Heart left ventricle (tissue), 16 donors: ENCODE measurements around the gene STAU1. TPM values are rescaled to one million over a fixed set of nuclear protein-coding genes. Genes with fewer than 3 reads are reported as not detected.
A peak's percentile ranks its signal among the peaks of the same experiment; 100 is the strongest.

ENCODE experiments used
- ATAC-seq, 4 donors: fragments of 200-7000 bp; cut with Tn5 transposase; one replicate each; pipeline ENCODE4 v1.9.1; 2020 to 2022; ENCODE audit warnings: moderate library complexity in 4 of 4, mild to moderate bottlenecking in 3 of 4, moderate number of reproducible peaks in 1 of 4
- DNase-seq, 5 donors: peaks; one replicate each; pipeline ENCODE4 v3.0.0-alpha.2; 2020
- H3K27ac ChIP-seq, 12 donors: fragments of 200-600 bp; sonication (generic) in 4 of 12; one replicate each; pipeline versions ENCODE4 v1.5.0 to v1.8.0; 2016 to 2022; ENCODE audit warnings: mild to moderate bottlenecking in 2 of 12
- H3K27me3 ChIP-seq, 9 donors: fragments of 200-600 bp; sonication (generic) in 2 of 9; one replicate each; pipeline versions ENCODE4 v1.5.1 to v1.8.0; 2016 to 2022; ENCODE audit warnings: mild to moderate bottlenecking in 3 of 9
- H3K36me3 ChIP-seq, 9 donors: fragments of 200-600 bp; sonication (generic) in 2 of 9; one replicate each; pipeline versions ENCODE4 v1.5.0 to v1.8.0; 2018 to 2022; ENCODE audit warnings: mild to moderate bottlenecking in 2 of 9
- H3K4me1 ChIP-seq, 12 donors: fragments of 200-600 bp; sonication (generic) in 4 of 12; one replicate each; pipeline versions ENCODE4 v1.5.0 to v1.8.0; 2016 to 2022; ENCODE audit warnings: mild to moderate bottlenecking in 3 of 12
- H3K4me3 ChIP-seq, 12 donors: fragments of 200-600 bp; sonication (generic) in 4 of 12; one replicate each; pipeline versions ENCODE4 v1.5.0 to v1.8.0; 2017 to 2022; ENCODE audit warnings: mild to moderate bottlenecking in 9 of 12, moderate library complexity in 4 of 12
- H3K9me3 ChIP-seq, 12 donors: fragments of 200-600 bp; sonication (generic) in 4 of 12; one replicate each; pipeline versions ENCODE4 v1.5.0 to v1.8.0; 2016 to 2022; ENCODE audit warnings: mild to moderate bottlenecking in 1 of 12
- CTCF ChIP-seq, 12 donors: fragments of 200-600 bp; sonication (generic) in 4 of 12; IDR thresholded peaks; one replicate each; pipeline versions ENCODE4 v1.5.0 to v1.8.0; 2018 to 2022; ENCODE audit warnings: antibody characterized with exemption in 12 of 12, mild to moderate bottlenecking in 5 of 12
- POLR2A ChIP-seq, 2 donors: fragments of 450-650 bp; IDR thresholded peaks; one replicate each; pipeline ENCODE4 v1.6.1; 2017; ENCODE audit warnings: antibody characterized with exemption in 2 of 2, mild to moderate bottlenecking in 2 of 2, moderate library complexity in 2 of 2
- WGBS, 4 donors: extraction: QIAGEN DNeasy Blood & Tissue Kit in 2 of 4; methylation state at CpG; one replicate each; pipeline versions ENCODE4 v1.1.5 to v1.1.7; 2013 to 2018; 5-methylcytosine and 5-hydroxymethylcytosine counted together
- intact Hi-C, 10 donors: fragments of 100-400 bp; cut with DNase I; formaldehyde crosslinking; loops; one replicate each; pipeline versions ENCODE4 v1.11.1 to v1.14.2; 2022
- polyA plus RNA-seq, 2 donors: library from polyadenylated mRNA; stranded (reverse); fragments of 200-250 nt; gene quantifications; one replicate each; pipeline ENCODE4 v1.2.3, GENCODE V29; 2013
- total RNA-seq, 9 donors: library from RNA; depleted of rRNA in 2 of 9; stranded (reverse); fragments of >200 nt in 2 of 9; fragmentation: NEBNext Ultra II Directional in 3 of 9; extraction: Animal tissue kit (Norgen Biotek cat#: 25700) in 3 of 9; gene quantifications; one replicate each; pipeline versions ENCODE4 v1.1.0 to v1.2.4, GENCODE V29; 2016 to 2023
- donor health status: ischemic (EF 13 %, LVEDD 7.1; RV severe dilation, severe dysfunction).
- donor health status: healthy with polysubstance abuse.
- donor health status: DM: no; HTN: yes; CAD: no.
- donor health status: DM: no; HTN: no; CAD: no.
- donor health status: ischemic (EF 25% LVEDD 6.9; RV normal size, moderate dysfunction).
- donor health status: ischemic (EF 25% LVEDD 5.7; RV mildly dilated, moderate dysfunction).
- donor health status: healthy.
- donor health status: DM: yes; HTN: yes; CAD: no.
- donor health status: ischemic (EF 35%, LVEDD 5.7; RV mildly dilated, moderate dysfunction).
- donor health status: nonischemic (EF 11% LVEDD 7.7; RV severe dilation, severe dysfunction).
- donor health status: DM: yes; HTN: yes; CAD: no.
- donor health status: PGD.
- donor health status: ischemic (EF 29% LVEDD 5.4; RV normal size, mild dysfunction).
- donor health status: nonischemic (EF 23%, LVEDD 6.1; RV moderate dilation, normal function).

STAU1 gene
- total and polyA plus RNA-seq, 11 donors, result 23.2 to 95.4 (median 70.5) TPM

DNA sequence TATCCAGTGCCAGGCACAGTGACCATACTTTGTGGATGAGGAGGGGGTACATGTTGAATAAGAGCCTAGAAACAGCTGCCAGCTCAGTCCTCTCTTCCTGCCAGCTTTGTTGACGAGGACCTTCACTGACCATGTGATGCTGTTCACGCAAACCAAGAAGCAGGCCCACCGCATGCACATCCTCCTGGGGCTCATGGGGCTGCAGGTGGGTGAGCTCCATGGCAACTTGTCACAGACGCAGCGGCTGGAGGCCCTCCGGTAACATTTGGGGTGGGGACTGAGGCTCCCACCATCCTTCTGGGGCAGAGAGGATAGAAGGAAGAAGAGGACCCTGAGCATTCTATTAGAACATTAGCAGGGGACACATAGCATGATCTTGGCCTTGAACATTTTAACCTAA, 46.7 kb upstream of the STAU1 start:
- Histone ChIP-seq H3K9me3 (no peaks in the 10 kb centered on the region), H3K27me3 (no peaks in the 10 kb centered on the region), H3K36me3 (peaks cover 6 to 99% (median 95%) of the 10 kb centered on the region in 9 donors), H3K27ac (no peak overlapping the region), H3K4me1 (peaks cover 0 to 7% (median 0%) of the 10 kb centered on the region in 12 donors), H3K4me3 (no peak overlapping the region)
- 91 to 98% (median 94%) methylated on average over 6 of the region's 6 CpGs for WGBS, 4 donors
- TF ChIP-seq POLR2A (IDR thresholded peaks at IDR 0.05), result no peak
- no peak for TF ChIP-seq CTCF (IDR thresholded peaks at IDR 0.05)
- DNase-seq (no peak), ATAC-seq (no peak)
- intact Hi-C loops, result no loop called here

DNA sequence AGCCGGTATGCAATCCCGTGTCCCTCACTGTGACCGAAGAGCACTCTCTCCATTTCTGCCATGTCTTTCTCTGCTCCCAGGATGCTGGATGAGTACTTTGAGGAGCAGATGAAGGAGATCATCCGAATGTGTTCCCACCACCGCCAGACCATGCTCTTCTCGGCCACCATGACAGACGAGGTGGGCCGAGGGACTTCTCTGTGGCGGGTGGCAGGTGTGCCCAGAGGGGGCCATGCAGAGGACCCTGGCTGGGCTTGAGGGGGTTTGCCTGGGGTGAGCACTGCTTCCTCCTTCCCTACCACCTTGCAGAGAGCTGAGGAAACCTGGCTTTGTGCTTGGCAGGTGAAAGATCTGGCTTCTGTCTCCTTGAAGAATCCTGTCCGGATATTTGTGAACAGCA, 45.1 kb upstream of the STAU1 start:
- no peak for TF ChIP-seq CTCF (IDR thresholded peaks at IDR 0.05)
- no peak for TF ChIP-seq POLR2A (IDR thresholded peaks at IDR 0.05)
- 89 to 97% (median 95%) methylated on average over 10 of the region's 10 CpGs for WGBS, 4 donors
- DNase-seq (no peak), ATAC-seq (no peak)
- Histone ChIP-seq H3K4me3 (no peak overlapping the region), H3K9me3 (no peaks in the 10 kb centered on the region), H3K36me3 (peaks cover 6 to 99% (median 93%) of the 10 kb centered on the region in 9 donors), H3K27ac (no peak overlapping the region), H3K4me1 (peaks cover 0 to 7% (median 0%) of the 10 kb centered on the region in 12 donors), H3K27me3 (no peaks in the 10 kb centered on the region)
- intact Hi-C loops, result no loop called here

GRCh38 chr20:49231471-49231870, 43.3 kb upstream of the STAU1 start:
- DNase-seq (no peak), ATAC-seq (no peak)
- Histone ChIP-seq H3K9me3 (no peaks in the 10 kb centered on the region), H3K27me3 (no peaks in the 10 kb centered on the region), H3K36me3 (peaks cover 6 to 97% (median 90%) of the 10 kb centered on the region in 9 donors), H3K4me1 (peaks cover 0 to 7% (median 0%) of the 10 kb centered on the region in 12 donors), H3K27ac (peak overlapping the region in 1 of 12 donors; percentile 20), H3K4me3 (no peak overlapping the region)
- WGBS, 4 donors, result 70 to 97% (median 78%) methylated on average over 7 of the region's 7 CpGs
- intact Hi-C loops, result no loop called here
- TF ChIP-seq CTCF (IDR thresholded peaks at IDR 0.05) (no peak), POLR2A (IDR thresholded peaks at IDR 0.05) (no peak)

- TF ChIP-seq CTCF (IDR thresholded peaks at IDR 0.05) (no peak), POLR2A (IDR thresholded peaks at IDR 0.05) (no peak)
- DNase-seq, result peak in 3 of 5 donors; percentile 28 to 59 (median 47)
- intact Hi-C loops, result no loop called here
- H3K27me3 ChIP-seq, result no peaks in the 10 kb centered on the region
- H3K4me1 ChIP-seq, result peaks cover 0 to 7% (median 0%) of the 10 kb centered on the region in 12 donors
- WGBS, 4 donors, result 76 to 85% (median 81%) methylated on average over 8 of the region's 8 CpGs
- no peak overlapping the region for H3K4me3 ChIP-seq
- peak in 3 of 4 donors; percentile 38 to 76 (median 57) for ATAC-seq
- H3K9me3 ChIP-seq, result no peaks in the 10 kb centered on the region
- peak overlapping the region in 3 of 12 donors; percentile 2 to 46 (median 42) for H3K27ac ChIP-seq
- peaks cover 6 to 98% (median 91%) of the 10 kb centered on the region in 9 donors for H3K36me3 ChIP-seq
These were observed 42.5 kb upstream of the STAU1 start for GRCh38 chr20:49230561-49231133.
